Stomach (tissue), 9 donors: ENCODE data around the gene KCNJ14. TPM values are rescaled to one million over a fixed set of nuclear protein-coding genes. Genes with fewer than 3 reads are reported as not detected.
A peak's percentile ranks its signal among the peaks of the same experiment; 100 is the strongest.

Experiments
- DNase-seq, 2 donors: peaks; one replicate each; pipeline versions ENCODE4 v3.0.0 to v3.0.0-alpha.2; 2013 to 2019
- H3K27ac ChIP-seq, 5 donors: fragments of 200-600 bp in 4 of 5; sonication (generic) in 4 of 5; one replicate each; pipeline ENCODE4 v1.5.1; 2013 to 2019; ENCODE audit warnings: mild to moderate bottlenecking in 1 of 5, moderate library complexity in 1 of 5
- H3K27me3 ChIP-seq, 3 donors: fragments of 200-600 bp; sonication (generic); one replicate each; pipeline ENCODE4 v1.5.1; 2017 to 2019; ENCODE audit warnings: mixed run types in 1 of 3
- H3K36me3 ChIP-seq, 4 donors: fragments of 200-600 bp; sonication (generic); 1 replicate in 3 of 4; 2 replicates in 1 of 4; pipeline ENCODE4 v1.5.1; 2016 to 2019
- H3K4me1 ChIP-seq, 4 donors: fragments of 200-600 bp; sonication (generic); one replicate each; pipeline ENCODE4 v1.5.1; 2016 to 2019
- H3K4me3 ChIP-seq, 4 donors: fragments of 200-600 bp; sonication (generic) in 3 of 4; one replicate each; pipeline ENCODE4 v1.5.1; 2016 to 2019; ENCODE audit warnings: mild to moderate bottlenecking in 1 of 4
- H3K9me3 ChIP-seq, 4 donors: fragments of 200-600 bp; sonication (generic); one replicate each; pipeline ENCODE4 v1.5.1; 2016 to 2019
- EP300 ChIP-seq: sonication (generic); formaldehyde crosslinking; IDR thresholded peaks from one replicate; pipeline ENCODE4 v1.6.1; 2017; ENCODE audit warnings: antibody characterized with exemption
- POLR2A ChIP-seq, 4 donors: fragments of 450-650 bp; IDR thresholded peaks; one replicate each; pipeline ENCODE4 v1.6.1; 2016; ENCODE audit warnings: antibody characterized with exemption in 4 of 4, control low read depth in 2 of 4, mild to moderate bottlenecking in 1 of 4, moderate library complexity in 1 of 4
- POLR2AphosphoS5 ChIP-seq, 3 donors: sonication (generic); formaldehyde crosslinking; IDR thresholded peaks; one replicate each; pipeline ENCODE4 v1.6.1; 2016; ENCODE audit warnings: antibody characterized with exemption in 3 of 3
- WGBS, 5 donors: extraction: QIAGEN DNeasy Blood & Tissue Kit in 3 of 5; methylation state at CpG; one replicate each; pipeline versions ENCODE4 v1.1.5 to v1.1.7; 2013 to 2018; 5-methylcytosine and 5-hydroxymethylcytosine counted together
- intact Hi-C: fragments of 100-400 bp; cut with DNase I; formaldehyde crosslinking; loops from one replicate; pipeline ENCODE4 v1.15.1; 2023; ENCODE audit warnings: low total_unique reads
- polyA plus RNA-seq, 3 donors: library from polyadenylated mRNA; stranded (reverse); fragments of 200-250 nt; gene quantifications; one replicate each; pipeline ENCODE4 v1.2.3, GENCODE V29; 2013
- total RNA-seq, 5 donors: library from RNA; depleted of rRNA; stranded (reverse); fragments of >200 nt; gene quantifications; one replicate each; pipeline versions ENCODE4 v1.1.0 to v1.2.3, GENCODE V29; 2014 to 2016
- TF ChIP-seq, protein P1 (sequence below), 7 experiments: fragments of 450-650 bp in 4 of 7; fragments of 200-600 bp in 3 of 7; sonication (generic) in 3 of 7; IDR thresholded peaks; one replicate each; pipeline ENCODE4 v1.5.1; 2016 to 2019; ENCODE audit warnings: antibody characterized with exemption in 7 of 7, control low read depth in 2 of 7, mild to moderate bottlenecking in 1 of 7
- donor health status: healthy with polysubstance abuse.
- donor health status: Bipolar disorder and iron deficiency.
- donor health status: healthy.

Gene KCNJ14
- total and polyA plus RNA-seq, 8 donors = 0.19 to 4.6 (median 0.92) TPM; not detected in 3

DNA sequence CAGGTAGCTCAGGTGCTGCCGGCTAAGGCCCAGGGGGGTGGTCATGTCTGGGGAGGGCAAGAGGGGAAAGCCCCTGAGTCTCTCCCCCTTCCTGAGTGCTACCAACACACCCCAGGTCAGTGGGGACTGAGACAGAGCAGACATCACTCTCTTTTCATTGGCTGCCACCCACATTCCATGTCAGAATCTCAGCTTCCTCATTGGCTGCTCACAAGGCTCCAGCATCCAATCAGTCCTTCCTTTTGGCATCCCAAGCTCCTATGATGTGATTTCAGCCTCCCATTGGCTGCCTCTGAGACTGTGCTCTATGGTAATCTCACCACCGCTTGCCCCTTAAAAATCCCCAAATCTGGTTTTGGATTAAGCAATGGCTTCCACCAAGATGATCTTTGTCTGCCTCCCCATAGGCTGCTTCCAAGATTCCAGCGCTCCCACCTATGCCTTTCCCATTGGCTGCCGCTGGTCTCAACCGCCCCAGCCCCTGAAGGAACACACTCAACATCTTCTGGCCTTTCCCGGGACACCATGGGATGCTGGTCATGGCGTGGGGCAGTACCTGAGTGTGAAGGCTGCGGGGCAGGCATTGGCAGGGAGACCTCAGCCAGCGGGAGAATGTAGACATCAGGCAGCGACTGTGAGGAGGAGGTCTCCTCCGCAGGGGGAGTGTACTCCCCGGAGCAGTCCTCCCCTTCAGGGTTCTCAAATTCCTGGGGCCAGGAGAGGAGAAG, 54.3 kb downstream of the KCNJ14 start:
- H3K27me3 ChIP-seq = peaks cover 17 to 47% (median 27%) of the 10 kb centered on the region in 3 donors
- no peak overlapping the region for H3K27ac ChIP-seq
- WGBS, 5 donors = 74 to 84% (median 82%) methylated on average over 12 of the region's 12 CpGs
- H3K4me3 ChIP-seq = no peak overlapping the region
- TF ChIP-seq, protein P1, sequence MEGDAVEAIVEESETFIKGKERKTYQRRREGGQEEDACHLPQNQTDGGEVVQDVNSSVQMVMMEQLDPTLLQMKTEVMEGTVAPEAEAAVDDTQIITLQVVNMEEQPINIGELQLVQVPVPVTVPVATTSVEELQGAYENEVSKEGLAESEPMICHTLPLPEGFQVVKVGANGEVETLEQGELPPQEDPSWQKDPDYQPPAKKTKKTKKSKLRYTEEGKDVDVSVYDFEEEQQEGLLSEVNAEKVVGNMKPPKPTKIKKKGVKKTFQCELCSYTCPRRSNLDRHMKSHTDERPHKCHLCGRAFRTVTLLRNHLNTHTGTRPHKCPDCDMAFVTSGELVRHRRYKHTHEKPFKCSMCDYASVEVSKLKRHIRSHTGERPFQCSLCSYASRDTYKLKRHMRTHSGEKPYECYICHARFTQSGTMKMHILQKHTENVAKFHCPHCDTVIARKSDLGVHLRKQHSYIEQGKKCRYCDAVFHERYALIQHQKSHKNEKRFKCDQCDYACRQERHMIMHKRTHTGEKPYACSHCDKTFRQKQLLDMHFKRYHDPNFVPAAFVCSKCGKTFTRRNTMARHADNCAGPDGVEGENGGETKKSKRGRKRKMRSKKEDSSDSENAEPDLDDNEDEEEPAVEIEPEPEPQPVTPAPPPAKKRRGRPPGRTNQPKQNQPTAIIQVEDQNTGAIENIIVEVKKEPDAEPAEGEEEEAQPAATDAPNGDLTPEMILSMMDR (IDR thresholded peaks at IDR 0.05) = no peak
- TF ChIP-seq POLR2A (IDR thresholded peaks at IDR 0.05) (no peak), EP300 (no peak), POLR2AphosphoS5 (IDR thresholded peaks at IDR 0.05) (no peak)
- no peak for DNase-seq
- intact Hi-C loops = loop anchor here (5.0 kb wide), 1 partner anchor 78 kb away; no protein-coding TSS in a partner anchor
- H3K36me3 ChIP-seq = no peaks in the 10 kb centered on the region
- H3K9me3 ChIP-seq = no peaks in the 10 kb centered on the region
- H3K4me1 ChIP-seq = peaks cover 20 to 39% (median 31%) of the 10 kb centered on the region in 4 donors

- peak; percentile 67 to 83 for DNase-seq
- 12 to 16% (median 15%) methylated on average over 22 to 24 of the region's 24 CpGs for WGBS, 5 donors
- intact Hi-C loops = no loop called here
- no peaks in the 10 kb centered on the region for H3K9me3 ChIP-seq
- H3K36me3 ChIP-seq = no peaks in the 10 kb centered on the region
- no peak overlapping the region for H3K27ac ChIP-seq
- peak in 1 of 3 donors; percentile 42 for TF ChIP-seq POLR2AphosphoS5 (IDR thresholded peaks at IDR 0.05)
- TF ChIP-seq, protein P1 (IDR thresholded peaks at IDR 0.05) = no peak
- H3K27me3 ChIP-seq = peaks cover 17 to 47% (median 27%) of the 10 kb centered on the region in 3 donors
- H3K4me3 ChIP-seq = peak overlapping the region; percentile 8 to 39 (median 22)
- H3K4me1 ChIP-seq = peaks cover 20 to 39% (median 31%) of the 10 kb centered on the region in 4 donors
Measured at GRCh38 chr19:48510421-48511268, 55.3 kb downstream of the KCNJ14 start.

- Histone ChIP-seq H3K27ac (no peak overlapping the region), H3K9me3 (no peaks in the 10 kb centered on the region), H3K4me1 (peaks cover 20 to 39% (median 31%) of the 10 kb centered on the region in 4 donors), H3K4me3 (peak overlapping the region; percentile 8 to 39 (median 22)), H3K36me3 (no peaks in the 10 kb centered on the region), H3K27me3 (peaks cover 17 to 47% (median 27%) of the 10 kb centered on the region in 3 donors)
- TF ChIP-seq, protein P1 (IDR thresholded peaks at IDR 0.05) = no peak
- no peak for TF ChIP-seq EP300
- no peak for TF ChIP-seq POLR2AphosphoS5 (IDR thresholded peaks at IDR 0.05)
- TF ChIP-seq POLR2A (IDR thresholded peaks at IDR 0.05) = no peak
- intact Hi-C loops = no loop called here
- WGBS, 5 donors = 0 to 2% (median 1%) methylated on average over 8 to 31 of the region's 32 CpGs
- DNase-seq = peak in 1 of 2 donors; percentile 23
Measured at GRCh38 chr19:48511321-48511731, 56.0 kb downstream of the KCNJ14 start.

DNA sequence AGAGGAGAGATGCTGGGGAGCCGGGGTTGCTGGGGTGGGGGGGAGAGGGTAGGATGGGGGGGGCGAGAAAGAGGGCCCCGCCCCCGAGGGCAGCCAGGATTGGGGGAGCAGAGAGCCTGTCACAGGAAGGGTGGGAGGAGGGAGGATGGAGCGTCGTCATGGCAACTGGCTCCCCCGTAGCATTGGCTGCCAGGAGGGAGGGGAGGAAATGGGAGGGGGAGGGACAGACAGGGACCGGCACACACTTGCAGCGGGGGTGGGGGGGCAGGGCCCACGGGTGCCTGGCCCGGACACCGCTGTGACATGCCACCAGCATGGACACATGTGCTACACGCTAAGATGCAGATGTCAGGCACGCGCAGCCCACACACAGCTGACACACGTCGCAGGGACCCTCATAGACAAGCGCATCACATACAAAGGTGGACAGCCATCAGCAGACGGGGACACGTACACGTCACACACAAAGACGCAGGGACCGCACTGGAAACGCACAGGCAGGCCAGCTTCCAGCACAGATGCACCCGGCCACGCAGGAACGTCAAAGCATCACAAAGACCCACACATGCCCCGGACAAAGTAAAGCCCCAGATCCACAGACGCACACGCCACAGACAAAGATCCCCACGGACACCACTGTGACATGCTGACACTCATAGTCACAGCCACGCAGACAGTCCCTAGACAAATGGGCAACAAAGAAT, 56.6 kb downstream of the KCNJ14 start, which contains the start of gene LMTK3:
Gene LMTK3, minus strand, starts transcription at position 36 of the 704 bp plus-strand sequence. CDS start 259 bp downstream, outside the sequence.
- Histone ChIP-seq H3K27me3 (peaks cover 17 to 47% (median 27%) of the 10 kb centered on the region in 3 donors), H3K4me1 (peaks cover 20 to 39% (median 31%) of the 10 kb centered on the region in 4 donors), H3K9me3 (no peaks in the 10 kb centered on the region), H3K36me3 (no peaks in the 10 kb centered on the region), H3K27ac (no peak within 1 kb of the TSS), H3K4me3 (peak within 1 kb of the TSS; percentile 8 to 39 (median 22))
- WGBS, 5 donors = 3 to 13% (median 10%) methylated on average over 13 to 32 of the region's 32 CpGs
- no peak for TF ChIP-seq POLR2AphosphoS5 (IDR thresholded peaks at IDR 0.05)
- no peak for TF ChIP-seq POLR2A (IDR thresholded peaks at IDR 0.05)
- TF ChIP-seq, protein P1 (IDR thresholded peaks at IDR 0.05) = no peak
- no peak for TF ChIP-seq EP300
- DNase-seq = peak in 1 of 2 donors; percentile 79
- intact Hi-C loops = no loop called here
